WERI-Rb-1 (cell line): ENCODE measurements around the gene CTNND1.
"Not testable (repeated sequence)": the region's sequence is repeated elsewhere in the genome, so short reads cannot be mapped to it uniquely, and the experiment has no call there.

Experiments
- DNase-seq: peaks from one replicate; pipeline ENCODE4 v3.0.0-alpha.2; 2020
- H3K27ac ChIP-seq: fragments of 250-450 bp; sonication (Bioruptor Pico); 2 replicates; pipeline ENCODE4 v1.5.1; 2020; ENCODE audit warnings: mild to moderate bottlenecking, moderate library complexity
- H3K27me3 ChIP-seq: fragments of 250-450 bp; sonication (Bioruptor Pico); 2 replicates; pipeline ENCODE4 v1.5.1; 2021; ENCODE audit warnings: mild to moderate bottlenecking, low read depth, moderate library complexity; ENCODE audit not compliant: insufficient read depth, severe bottlenecking
- H3K36me3 ChIP-seq: fragments of 250-450 bp; sonication (Bioruptor Pico); 2 replicates; pipeline ENCODE4 v1.5.1; 2020; ENCODE audit warnings: mild to moderate bottlenecking, moderate library complexity
- H3K4me3 ChIP-seq: 2 replicates; pipeline ENCODE4 v1.5.1; 2011; ENCODE audit warnings: low read depth, mild to moderate bottlenecking, control low read depth, low read length
- H3K9me3 ChIP-seq: fragments of 250-450 bp; sonication (Bioruptor Pico); 2 replicates; pipeline ENCODE4 v1.5.1; 2021; ENCODE audit warnings: mild to moderate bottlenecking, moderate library complexity; ENCODE audit not compliant: severe bottlenecking
- TF ChIP-seq, protein P1 (sequence below): IDR thresholded peaks from 2 replicates; pipeline ENCODE4 v1.5.1; 2011; ENCODE audit warnings: low read depth, mild to moderate bottlenecking, control low read depth, inconsistent platforms, low read length

CTNND1 gene

GRCh38 chr11:57823859-57824258 is 62.3 kb downstream of the CTNND1 start:
- H3K4me3 ChIP-seq: no peak overlapping the region
- TF ChIP-seq, protein P1, sequence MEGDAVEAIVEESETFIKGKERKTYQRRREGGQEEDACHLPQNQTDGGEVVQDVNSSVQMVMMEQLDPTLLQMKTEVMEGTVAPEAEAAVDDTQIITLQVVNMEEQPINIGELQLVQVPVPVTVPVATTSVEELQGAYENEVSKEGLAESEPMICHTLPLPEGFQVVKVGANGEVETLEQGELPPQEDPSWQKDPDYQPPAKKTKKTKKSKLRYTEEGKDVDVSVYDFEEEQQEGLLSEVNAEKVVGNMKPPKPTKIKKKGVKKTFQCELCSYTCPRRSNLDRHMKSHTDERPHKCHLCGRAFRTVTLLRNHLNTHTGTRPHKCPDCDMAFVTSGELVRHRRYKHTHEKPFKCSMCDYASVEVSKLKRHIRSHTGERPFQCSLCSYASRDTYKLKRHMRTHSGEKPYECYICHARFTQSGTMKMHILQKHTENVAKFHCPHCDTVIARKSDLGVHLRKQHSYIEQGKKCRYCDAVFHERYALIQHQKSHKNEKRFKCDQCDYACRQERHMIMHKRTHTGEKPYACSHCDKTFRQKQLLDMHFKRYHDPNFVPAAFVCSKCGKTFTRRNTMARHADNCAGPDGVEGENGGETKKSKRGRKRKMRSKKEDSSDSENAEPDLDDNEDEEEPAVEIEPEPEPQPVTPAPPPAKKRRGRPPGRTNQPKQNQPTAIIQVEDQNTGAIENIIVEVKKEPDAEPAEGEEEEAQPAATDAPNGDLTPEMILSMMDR: no peak
- no peaks in the 10 kb centered on the region for H3K9me3 ChIP-seq
- H3K27me3 ChIP-seq: peaks cover 48% of the 10 kb centered on the region
- no peak for DNase-seq
- no peaks in the 10 kb centered on the region for H3K36me3 ChIP-seq
- no peak overlapping the region for H3K27ac ChIP-seq

DNA sequence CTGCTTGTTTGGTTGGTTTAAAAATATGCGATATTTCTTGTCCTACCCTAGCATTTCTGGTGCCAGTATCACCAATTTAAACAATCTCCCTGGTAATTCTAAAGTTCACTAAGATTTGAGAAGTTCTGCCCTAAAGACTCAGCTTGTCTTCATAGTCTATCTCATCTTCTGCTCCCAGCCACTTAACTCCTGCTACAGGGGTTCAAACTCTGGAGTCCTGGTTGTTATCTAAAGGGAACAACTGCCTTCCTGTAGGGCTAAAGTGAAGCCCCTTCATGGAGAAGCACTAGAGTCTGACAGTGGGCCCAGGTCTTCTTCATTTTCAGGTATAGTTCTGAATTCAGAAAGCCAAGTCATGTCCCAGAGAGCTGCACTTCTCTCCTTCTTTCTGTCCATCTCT is 73.2 kb downstream of the CTNND1 start:
- Histone ChIP-seq H3K27me3 (peaks cover 69% of the 10 kb centered on the region), H3K27ac (no peak overlapping the region), H3K4me3 (no peak overlapping the region), H3K9me3 (peaks cover 5% of the 10 kb centered on the region), H3K36me3 (no peaks in the 10 kb centered on the region)
- DNase-seq: no peak
- TF ChIP-seq, protein P1: no peak

DNA sequence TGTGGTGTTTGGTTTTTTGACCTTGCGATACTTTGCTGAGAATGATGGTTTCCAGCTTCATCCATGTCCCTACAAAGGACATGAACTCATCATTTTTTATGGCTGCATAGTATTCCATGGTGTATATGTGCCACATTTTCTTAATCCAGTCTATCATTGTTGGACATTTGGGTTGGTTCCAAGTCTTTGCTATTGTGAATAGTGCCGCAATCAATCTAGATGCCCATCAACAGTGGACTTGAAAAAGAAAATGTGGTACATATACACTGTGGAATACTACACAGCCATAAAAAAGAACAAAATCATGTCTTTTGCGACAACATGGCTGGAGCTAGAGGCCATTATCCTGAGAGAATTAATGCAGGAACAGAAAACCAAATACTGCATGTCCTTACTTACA is 77.0 kb downstream of the CTNND1 start:
- H3K36me3 ChIP-seq, H3K4me3 ChIP-seq, DNase-seq, H3K27ac ChIP-seq, H3K9me3 ChIP-seq: not testable (repeated sequence)
- H3K27me3 ChIP-seq: peaks cover 58% of the 10 kb centered on the region

DNA sequence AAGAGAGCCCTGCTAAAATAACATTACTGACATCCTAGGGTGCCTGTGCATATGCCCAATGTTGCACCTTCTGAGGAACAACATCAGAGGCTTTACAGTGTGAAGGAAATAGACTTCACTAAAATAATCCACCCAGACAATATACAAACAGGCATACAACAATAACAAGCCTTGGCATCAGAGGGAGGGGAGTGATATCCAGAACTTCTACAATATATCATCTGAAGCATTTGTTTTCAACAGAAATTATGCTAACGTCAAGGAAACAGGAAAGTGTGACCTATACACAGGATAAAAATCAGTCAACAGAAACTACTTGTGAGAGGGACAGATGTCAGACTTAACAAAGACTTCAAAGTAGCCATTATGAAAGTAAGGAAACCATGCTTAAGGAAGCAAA is 81.3 kb downstream of the CTNND1 start:
- TF ChIP-seq, protein P1: no peak
- H3K36me3 ChIP-seq: no peaks in the 10 kb centered on the region
- DNase-seq: no peak
- peaks cover 5% of the 10 kb centered on the region for H3K9me3 ChIP-seq
- H3K4me3 ChIP-seq: no peak overlapping the region
- peaks cover 39% of the 10 kb centered on the region for H3K27me3 ChIP-seq
- H3K27ac ChIP-seq: no peak overlapping the region

DNA sequence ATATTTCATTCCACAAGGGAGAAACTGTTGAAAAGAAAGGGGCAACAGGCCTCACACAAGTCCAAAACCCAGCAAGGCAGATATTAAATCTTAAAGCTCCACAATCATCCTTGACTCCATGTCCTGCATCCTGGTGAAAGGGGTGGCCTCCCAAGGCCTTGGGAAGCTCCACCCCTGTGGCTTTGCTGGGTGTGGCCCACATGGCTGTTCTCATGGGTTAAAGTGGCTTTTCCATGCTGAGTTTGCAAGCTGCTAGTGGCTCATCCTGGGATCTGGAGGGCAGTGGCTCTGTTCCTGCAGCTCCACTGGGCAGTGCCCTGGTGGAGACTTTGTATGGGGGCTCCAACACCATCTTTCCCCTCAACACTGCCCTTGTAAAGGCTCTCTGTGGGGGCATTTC is 106.4 kb downstream of the CTNND1 start:
- Histone ChIP-seq H3K27me3 (peaks cover 75% of the 10 kb centered on the region), H3K27ac (no peak overlapping the region), H3K9me3 (no peaks in the 10 kb centered on the region), H3K36me3 (no peaks in the 10 kb centered on the region), H3K4me3 (no peak overlapping the region)
- no peak for DNase-seq
- TF ChIP-seq, protein P1: no peak

DNA sequence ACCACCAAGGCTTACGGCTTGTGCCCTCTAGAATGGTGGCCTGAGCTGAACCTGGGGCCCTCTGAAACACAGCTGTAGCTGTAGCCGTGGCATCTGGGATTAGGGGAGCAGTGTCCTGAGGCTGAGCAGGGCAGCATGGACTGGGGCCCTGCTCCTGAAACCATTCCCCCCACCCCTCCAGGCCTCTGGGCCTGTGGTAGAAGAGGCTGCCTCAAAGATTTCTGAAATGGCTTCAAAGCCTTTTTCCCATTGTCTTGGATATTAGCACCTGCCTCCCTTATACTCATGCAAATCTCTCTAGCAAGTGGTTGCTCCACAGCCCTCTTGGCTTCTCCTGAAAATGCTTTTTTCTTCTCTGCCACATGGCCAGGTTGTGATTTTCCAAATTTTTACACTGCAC is 106.9 kb downstream of the CTNND1 start:
- Histone ChIP-seq H3K27ac (no peak overlapping the region), H3K9me3 (no peaks in the 10 kb centered on the region), H3K4me3 (no peak overlapping the region), H3K27me3 (peaks cover 75% of the 10 kb centered on the region), H3K36me3 (no peaks in the 10 kb centered on the region)
- no peak for DNase-seq
- TF ChIP-seq, protein P1: no peak
